Anterior cingulate cortex (tissue), 58 donors: ENCODE results near the gene ZMYM4.

ENCODE experiments used
- DNase-seq, 58 donors: peaks; one replicate each; lab custom pipeline; 2025; lab: John Stamatoyannopoulos, UW

ZMYM4 gene

GRCh38 chr1:35390600-35391494 is 122.3 kb downstream of the ZMYM4 start:
- DNase-seq, result no peak

- no peak for DNase-seq
Observed at GRCh38 chr1:35394386-35394785, 125.9 kb downstream of the ZMYM4 start.

DNA sequence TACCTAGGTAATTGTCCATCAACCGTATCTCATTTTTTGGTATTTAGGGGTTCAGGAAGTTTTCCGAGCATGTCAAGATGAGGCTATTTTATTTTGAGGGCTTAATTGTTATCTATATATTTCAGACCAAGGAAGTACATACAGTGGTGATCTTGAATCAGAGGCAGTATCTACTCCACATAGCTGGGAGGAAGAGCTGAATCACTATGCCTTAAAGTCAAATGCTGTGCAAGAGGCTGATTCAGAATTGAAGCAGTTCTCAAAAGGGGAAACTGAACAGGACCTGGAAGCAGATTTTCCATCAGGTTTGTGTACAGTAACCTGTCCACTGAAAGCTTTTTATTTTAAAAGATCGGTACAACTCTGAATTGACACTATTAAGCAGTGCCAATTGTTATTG is 130.2 kb downstream of the ZMYM4 start:
- no peak for DNase-seq

DNA sequence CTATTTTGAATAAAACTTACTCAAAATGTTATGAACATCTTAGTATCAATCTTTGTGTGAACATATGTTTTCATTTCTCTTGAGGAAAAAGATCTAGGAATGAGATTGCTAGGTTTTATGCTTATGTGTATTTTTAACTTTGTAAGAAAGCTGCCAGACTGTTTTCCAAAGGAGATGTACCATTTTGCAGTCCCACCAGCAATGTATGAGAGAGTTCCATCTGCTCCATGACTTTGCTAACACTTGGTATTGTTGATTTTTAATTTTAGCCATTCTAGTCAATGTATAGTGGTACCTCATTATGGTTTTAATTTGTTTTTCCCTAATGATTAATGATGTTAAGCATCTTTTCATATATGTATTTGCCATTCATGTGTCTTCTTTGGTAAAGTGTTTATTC is 132.5 kb downstream of the ZMYM4 start:
- DNase-seq, result no peak

DNA sequence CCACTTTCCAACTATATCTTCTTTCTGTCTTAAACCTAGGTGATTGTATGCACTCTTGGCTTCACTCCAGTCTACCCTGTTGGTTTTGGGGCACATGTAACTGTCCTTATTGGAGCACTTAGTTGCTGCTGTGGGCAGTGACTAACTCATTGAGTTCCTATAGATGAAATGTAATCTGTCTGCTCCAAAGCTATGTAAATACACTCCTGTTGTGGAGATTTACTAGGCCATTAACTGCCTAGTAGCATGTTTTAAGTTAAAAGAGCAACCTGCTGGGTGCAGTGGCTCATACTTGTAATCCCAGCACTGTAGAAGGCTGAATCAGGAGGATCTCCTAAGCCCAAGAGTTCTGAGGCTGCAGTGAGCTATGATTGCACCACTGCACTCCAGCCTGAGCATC is 137.6 kb downstream of the ZMYM4 start:
- DNase-seq, result no peak

DNA sequence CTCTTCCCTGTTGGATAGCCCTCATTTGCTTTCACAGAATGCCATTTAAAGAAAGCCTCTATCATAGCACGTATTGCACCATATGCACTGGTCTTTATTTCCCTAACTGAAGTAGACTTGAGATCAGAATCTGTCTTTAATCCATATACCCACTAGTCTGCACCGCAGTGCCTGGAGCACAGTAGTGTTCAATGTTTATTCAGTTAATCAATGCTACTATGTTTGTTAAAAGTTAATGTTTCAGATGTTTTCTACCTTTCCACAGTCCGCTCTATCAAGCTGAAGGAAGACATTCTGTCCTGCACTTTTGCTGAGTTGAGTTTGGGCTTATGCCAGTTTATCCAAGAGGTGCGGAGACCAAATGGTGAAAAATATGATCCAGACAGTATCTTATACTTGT is 139.2 kb downstream of the ZMYM4 start:
- no peak for DNase-seq

GRCh38 chr1:35408925-35409324 is 140.4 kb downstream of the ZMYM4 start:
- no peak for DNase-seq

GRCh38 chr1:35426097-35426586 is 157.6 kb downstream of the ZMYM4 start:
- DNase-seq, result no peak

DNA sequence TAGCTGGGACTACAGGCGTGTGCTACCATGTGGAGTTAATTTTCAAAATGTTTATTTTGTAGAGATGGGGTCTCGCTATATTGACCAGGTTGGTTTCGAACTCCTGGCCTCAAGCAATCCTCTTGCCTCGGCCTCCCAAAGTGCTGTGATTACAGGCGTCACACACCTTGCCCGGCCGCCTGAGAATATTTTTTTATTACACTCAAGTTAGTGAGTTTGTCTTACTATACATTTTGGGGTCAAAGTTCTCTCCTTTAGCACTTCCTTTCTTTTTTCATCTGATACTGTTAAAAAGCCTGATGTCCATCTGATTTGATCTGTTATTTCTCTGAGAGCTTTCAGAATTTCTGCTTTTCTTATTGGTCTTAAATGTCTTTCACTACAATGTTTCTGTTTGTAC is 159.9 kb downstream of the ZMYM4 start:
- no peak for DNase-seq

DNA sequence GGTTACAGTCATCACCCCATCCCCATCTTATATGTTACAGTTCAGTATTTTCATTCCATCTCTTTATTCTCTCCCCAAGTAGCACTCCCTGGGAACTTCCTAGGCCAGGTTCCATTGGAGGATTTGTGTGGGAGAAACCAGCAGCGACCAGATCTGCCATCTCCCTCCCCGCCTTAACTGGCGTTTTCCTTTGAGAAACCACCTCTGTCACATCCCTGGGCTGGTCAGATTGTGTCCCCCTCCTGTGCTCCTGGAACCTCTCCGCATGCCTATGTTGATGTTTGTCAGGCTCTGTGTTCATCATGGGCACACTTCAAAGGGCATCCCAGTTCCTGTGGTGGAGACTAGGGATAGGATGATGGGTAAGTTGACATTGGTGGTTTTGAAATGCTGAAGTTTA is 162.3 kb downstream of the ZMYM4 start:
- no peak for DNase-seq

DNA sequence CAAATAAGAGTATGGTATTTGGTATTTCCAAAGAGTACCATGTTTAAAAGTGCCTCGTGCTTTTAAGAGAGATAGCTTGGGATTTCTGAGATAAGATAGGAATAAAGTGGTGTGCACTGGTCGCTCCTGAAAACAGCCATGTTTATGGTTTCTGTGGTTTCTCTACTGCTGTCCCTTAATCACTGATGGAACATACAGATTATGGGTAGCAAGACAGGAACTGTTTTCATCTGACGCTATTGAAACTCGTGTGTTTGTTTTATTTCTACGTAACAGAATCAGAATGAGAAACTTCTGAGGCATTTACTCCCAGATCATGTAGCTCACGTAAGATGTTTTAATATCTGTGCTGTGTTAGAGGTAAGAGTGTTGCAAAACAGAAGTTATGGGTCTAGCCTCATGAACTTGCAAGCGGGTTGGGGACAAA is 162.7 kb downstream of the ZMYM4 start:
- no peak for DNase-seq

DNA sequence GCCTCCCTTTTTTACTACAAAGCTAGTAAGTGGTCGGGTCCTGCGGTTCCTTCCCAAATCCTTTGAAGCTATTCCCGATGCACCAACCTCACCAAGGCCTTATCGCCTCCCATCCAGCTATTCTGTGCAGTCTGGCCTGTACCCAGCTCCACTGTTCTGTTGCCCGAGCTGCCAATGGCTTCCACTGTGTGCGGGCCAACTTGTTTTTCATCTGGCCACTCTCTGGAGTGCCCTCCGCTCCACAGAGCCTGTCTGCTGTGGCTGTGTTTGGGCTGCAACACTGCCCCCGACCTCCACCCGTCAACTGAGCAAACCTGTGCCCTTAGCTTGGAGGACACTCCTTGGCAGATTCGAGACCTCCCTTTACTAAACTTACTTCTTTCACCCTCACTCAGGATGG is 163.7 kb downstream of the ZMYM4 start:
- DNase-seq, result peak in 33 of 58 donors; percentile 3 to 59 (median 26)

- no peak for DNase-seq
Observed at GRCh38 chr1:35433714-35434113, 165.2 kb downstream of the ZMYM4 start.

- DNase-seq, result no peak
Observed at GRCh38 chr1:35434703-35435102, 166.2 kb downstream of the ZMYM4 start.

- DNase-seq, result no peak
Observed at GRCh38 chr1:35436078-35436477, 167.6 kb downstream of the ZMYM4 start.

GRCh38 chr1:35437200-35437599 is 168.7 kb downstream of the ZMYM4 start:
- DNase-seq, result no peak

DNA sequence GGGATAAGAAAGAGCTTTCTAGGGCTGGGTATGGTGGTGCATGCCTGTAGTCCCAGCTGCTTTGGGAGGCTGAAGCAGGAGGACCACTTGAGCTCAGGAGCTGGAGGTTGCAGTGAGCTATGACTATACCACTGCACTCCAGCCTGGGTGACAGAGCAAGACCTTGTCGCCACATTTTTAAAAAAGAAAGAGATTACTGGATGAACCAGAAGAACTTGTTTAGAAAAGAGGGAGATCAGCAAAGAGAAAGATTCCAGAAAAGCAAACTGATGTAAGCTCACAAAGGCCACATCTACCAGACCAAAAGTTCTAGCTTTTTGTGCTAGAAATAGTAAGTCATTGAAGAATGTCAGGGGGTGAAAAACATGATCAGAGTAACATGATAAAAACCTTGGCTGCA is 171.1 kb downstream of the ZMYM4 start:
- no peak for DNase-seq

- no peak for DNase-seq
Observed at GRCh38 chr1:35441926-35442579, 173.5 kb downstream of the ZMYM4 start.

DNA sequence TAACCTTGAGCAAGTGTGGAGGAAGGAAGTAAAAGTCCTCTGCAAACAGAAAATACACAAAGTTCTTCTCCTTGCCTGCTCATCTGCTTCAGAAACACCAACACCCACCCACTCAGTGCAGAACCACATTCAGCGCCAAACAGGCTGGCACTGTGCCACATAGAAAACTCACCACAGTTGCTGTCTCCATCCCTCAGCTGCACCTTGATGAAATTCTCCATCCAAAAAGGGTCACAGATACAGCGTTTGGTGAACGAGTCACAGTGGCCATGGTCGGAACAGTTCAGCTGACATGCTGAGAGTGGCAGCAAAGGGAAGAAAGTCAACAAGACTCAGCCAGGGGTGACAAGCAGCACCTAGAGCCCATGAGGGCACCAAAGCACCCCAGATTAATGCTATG is 174.2 kb downstream of the ZMYM4 start:
- peak in 25 of 58 donors; percentile 5 to 64 (median 23) for DNase-seq

GRCh38 chr1:35443768-35444518 is 175.4 kb downstream of the ZMYM4 start:
- DNase-seq, result no peak

DNA sequence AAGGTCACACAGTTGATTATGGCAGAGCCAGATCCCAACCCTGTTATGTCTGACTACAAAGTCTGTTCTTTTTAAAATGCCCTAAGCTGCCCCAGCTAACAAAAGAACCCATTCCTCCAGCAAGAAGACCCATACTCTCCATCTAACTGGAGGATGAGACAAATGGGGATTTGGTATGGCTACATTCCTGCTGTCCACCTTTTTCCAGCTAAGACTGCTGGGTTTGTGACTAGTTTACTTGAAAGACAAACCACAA is 175.9 kb downstream of the ZMYM4 start:
- DNase-seq, result no peak
